HEK293 (cell line): ENCODE measurements around the gene LRRC8E.

Source experiments
- CTCF ChIA-PET: fragments of 350-600 bp; formaldehyde crosslinking; extraction: SDS; loops from one replicate; lab custom pipeline; 2021; ENCODE audit warnings: antibody characterized with exemption; lab: Yijun Ruan, JAX
- POLR2A ChIA-PET: fragments of 300-600 bp; formaldehyde crosslinking; extraction: SDS; loops from one replicate; lab custom pipeline; 2020; ENCODE audit warnings: antibody characterized with exemption, inconsistent platforms; lab: Yijun Ruan, JAX
- H3K27ac ChIP-seq: fragments of 200-500 bp; sonication (Bioruptor generic); 2 replicates; pipeline ENCODE4 v1.5.1; 2014; ENCODE audit warnings: low read depth, low read length, control low read depth, inconsistent platforms; ENCODE audit errors: extremely low read depth
- H3K36me3 ChIP-seq, 2 experiments: fragments of 200-500 bp in 1 of 2; sonication (Bioruptor generic) in 1 of 2; 1 replicate in 1 of 2; 2 replicates in 1 of 2; pipeline ENCODE4 v1.5.1; 2014 to 2017; ENCODE audit warnings: inconsistent platforms in 2 of 2, low read length in 2 of 2; ENCODE audit not compliant: control insufficient read depth in 2 of 2, insufficient read depth in 1 of 2
- H3K4me1 ChIP-seq: fragments of 200-500 bp; sonication (Bioruptor generic); 2 replicates; pipeline ENCODE4 v1.5.1; 2014; ENCODE audit warnings: mild to moderate bottlenecking, low read length, inconsistent platforms; ENCODE audit not compliant: control insufficient read depth, insufficient read depth
- H3K4me3 ChIP-seq: 2 replicates; pipeline ENCODE4 v1.5.1; 2011; ENCODE audit warnings: low read depth, mild to moderate bottlenecking, control low read depth, low read length, moderate library complexity
- H3K9me3 ChIP-seq: fragments of 200-500 bp; sonication (Bioruptor generic); 2 replicates; pipeline ENCODE4 v1.5.1; 2014; ENCODE audit warnings: low read depth, low read length, inconsistent platforms; ENCODE audit not compliant: control insufficient read depth, insufficient read depth
- EGR2 ChIP-seq: fragments of 450-650 bp; formaldehyde crosslinking; IDR thresholded peaks from 2 replicates; pipeline ENCODE4 v1.5.1; 2016; ENCODE audit warnings: low read depth, missing biosample characterization, missing genetic modification characterization
- GLIS2 ChIP-seq: fragments of 450-650 bp; formaldehyde crosslinking; IDR thresholded peaks from 2 replicates; pipeline ENCODE4 v1.5.1; 2016; ENCODE audit warnings: missing biosample characterization, missing genetic modification characterization
- KLF17 ChIP-seq: fragments of 450-650 bp; formaldehyde crosslinking; IDR thresholded peaks from 2 replicates; pipeline ENCODE4 v1.5.1; 2016; ENCODE audit warnings: missing biosample characterization, missing genetic modification characterization
- KLF9 ChIP-seq: fragments of 450-650 bp; formaldehyde crosslinking; IDR thresholded peaks from 2 replicates; pipeline ENCODE4 v1.5.1; 2016; ENCODE audit warnings: missing biosample characterization, missing genetic modification characterization, low read depth
- ZBTB10 ChIP-seq: fragments of 450-650 bp; formaldehyde crosslinking; IDR thresholded peaks from 2 replicates; pipeline ENCODE4 v1.5.1; 2016; ENCODE audit warnings: missing biosample characterization, missing genetic modification characterization
- ZBTB44 ChIP-seq: fragments of 450-650 bp; IDR thresholded peaks from 2 replicates; pipeline ENCODE4 v1.5.1; 2018; ENCODE audit warnings: missing biosample characterization, mild to moderate bottlenecking, missing genetic modification characterization
- ZBTB48 ChIP-seq: fragments of 450-650 bp; formaldehyde crosslinking; IDR thresholded peaks from 2 replicates; pipeline ENCODE4 v1.5.1; 2016; ENCODE audit warnings: missing biosample characterization, missing genetic modification characterization
- ZFHX2 ChIP-seq: fragments of 450-650 bp; formaldehyde crosslinking; conservative IDR thresholded peaks from 2 replicates; pipeline ENCODE4 v1.5.1; 2016; ENCODE audit warnings: missing biosample characterization, missing genetic modification characterization
- ZNF112 ChIP-seq: fragments of 450-650 bp; formaldehyde crosslinking; IDR thresholded peaks from 2 replicates; pipeline ENCODE4 v1.5.0; 2017; ENCODE audit warnings: missing biosample characterization, missing genetic modification characterization
- ZNF138 ChIP-seq: fragments of 450-650 bp; formaldehyde crosslinking; IDR thresholded peaks from 2 replicates; pipeline ENCODE4 v1.5.1; 2016; ENCODE audit warnings: missing biosample characterization, missing genetic modification characterization, borderline replicate concordance
- ZNF335 ChIP-seq: fragments of 450-650 bp; formaldehyde crosslinking; conservative IDR thresholded peaks from 2 replicates; pipeline ENCODE4 v1.5.1; 2016; ENCODE audit warnings: missing biosample characterization, missing genetic modification characterization
- ZNF433 ChIP-seq: fragments of 450-650 bp; formaldehyde crosslinking; IDR thresholded peaks from 2 replicates; pipeline ENCODE4 v1.5.1; 2016; ENCODE audit warnings: missing biosample characterization, missing genetic modification characterization, low read depth
- ZNF514 ChIP-seq: fragments of 450-650 bp; formaldehyde crosslinking; IDR thresholded peaks from 2 replicates; pipeline ENCODE4 v1.5.1; 2016; ENCODE audit warnings: missing biosample characterization, missing genetic modification characterization
- ZNF521 ChIP-seq: fragments of 450-650 bp; formaldehyde crosslinking; IDR thresholded peaks from 2 replicates; pipeline ENCODE4 v1.5.1; 2017; ENCODE audit warnings: missing biosample characterization, mild to moderate bottlenecking, missing genetic modification characterization
- ZNF629 ChIP-seq: fragments of 450-650 bp; formaldehyde crosslinking; IDR thresholded peaks from 2 replicates; pipeline ENCODE4 v1.5.1; 2017; ENCODE audit warnings: missing biosample characterization, missing genetic modification characterization
- ZSCAN23 ChIP-seq: fragments of 450-650 bp; formaldehyde crosslinking; IDR thresholded peaks from 2 replicates; pipeline ENCODE4 v1.5.1; 2016; ENCODE audit warnings: missing biosample characterization, missing genetic modification characterization
- TF ChIP-seq, protein P1 (sequence below): fragments of 450-650 bp; formaldehyde crosslinking; conservative IDR thresholded peaks from 2 replicates; pipeline ENCODE4 v1.5.1; 2016; ENCODE audit warnings: low read depth, missing biosample characterization, missing genetic modification characterization
- TF ChIP-seq, protein P2 (sequence below): fragments of 450-650 bp; formaldehyde crosslinking; IDR thresholded peaks from 2 replicates; pipeline ENCODE4; 2016; ENCODE audit warnings: missing biosample characterization, missing genetic modification characterization

LRRC8E gene

GRCh38 chr19:7895565-7895964, 7.3 kb downstream of the LRRC8E start:
- Histone ChIP-seq H3K9me3 (no peaks in the 10 kb centered on the region), H3K4me3 (no peak overlapping the region), H3K36me3 (peaks cover 3 to 28% of the 10 kb centered on the region in 2 experiments; a peak in 2 of 3 replicates), H3K4me1 (peaks cover 5% of the 10 kb centered on the region; the same call in 1 of the 2 replicates), H3K27ac (no peak overlapping the region)
- ChIA-PET POLR2A (no interaction called here), CTCF (no interaction called here)
- peak; percentile 65 for TF ChIP-seq KLF9 (tag by site-specific recombination)
- TF ChIP-seq ZNF629 (tag by site-specific recombination) = no peak
- TF ChIP-seq ZBTB44 (tag by site-specific recombination) = no peak
- TF ChIP-seq ZNF514 = no peak
- no peak for TF ChIP-seq ZNF112 (tag by site-specific recombination)
- TF ChIP-seq ZNF138 (tag by site-specific recombination) = no peak
- TF ChIP-seq ZBTB10 = no peak
- TF ChIP-seq, protein P1, sequence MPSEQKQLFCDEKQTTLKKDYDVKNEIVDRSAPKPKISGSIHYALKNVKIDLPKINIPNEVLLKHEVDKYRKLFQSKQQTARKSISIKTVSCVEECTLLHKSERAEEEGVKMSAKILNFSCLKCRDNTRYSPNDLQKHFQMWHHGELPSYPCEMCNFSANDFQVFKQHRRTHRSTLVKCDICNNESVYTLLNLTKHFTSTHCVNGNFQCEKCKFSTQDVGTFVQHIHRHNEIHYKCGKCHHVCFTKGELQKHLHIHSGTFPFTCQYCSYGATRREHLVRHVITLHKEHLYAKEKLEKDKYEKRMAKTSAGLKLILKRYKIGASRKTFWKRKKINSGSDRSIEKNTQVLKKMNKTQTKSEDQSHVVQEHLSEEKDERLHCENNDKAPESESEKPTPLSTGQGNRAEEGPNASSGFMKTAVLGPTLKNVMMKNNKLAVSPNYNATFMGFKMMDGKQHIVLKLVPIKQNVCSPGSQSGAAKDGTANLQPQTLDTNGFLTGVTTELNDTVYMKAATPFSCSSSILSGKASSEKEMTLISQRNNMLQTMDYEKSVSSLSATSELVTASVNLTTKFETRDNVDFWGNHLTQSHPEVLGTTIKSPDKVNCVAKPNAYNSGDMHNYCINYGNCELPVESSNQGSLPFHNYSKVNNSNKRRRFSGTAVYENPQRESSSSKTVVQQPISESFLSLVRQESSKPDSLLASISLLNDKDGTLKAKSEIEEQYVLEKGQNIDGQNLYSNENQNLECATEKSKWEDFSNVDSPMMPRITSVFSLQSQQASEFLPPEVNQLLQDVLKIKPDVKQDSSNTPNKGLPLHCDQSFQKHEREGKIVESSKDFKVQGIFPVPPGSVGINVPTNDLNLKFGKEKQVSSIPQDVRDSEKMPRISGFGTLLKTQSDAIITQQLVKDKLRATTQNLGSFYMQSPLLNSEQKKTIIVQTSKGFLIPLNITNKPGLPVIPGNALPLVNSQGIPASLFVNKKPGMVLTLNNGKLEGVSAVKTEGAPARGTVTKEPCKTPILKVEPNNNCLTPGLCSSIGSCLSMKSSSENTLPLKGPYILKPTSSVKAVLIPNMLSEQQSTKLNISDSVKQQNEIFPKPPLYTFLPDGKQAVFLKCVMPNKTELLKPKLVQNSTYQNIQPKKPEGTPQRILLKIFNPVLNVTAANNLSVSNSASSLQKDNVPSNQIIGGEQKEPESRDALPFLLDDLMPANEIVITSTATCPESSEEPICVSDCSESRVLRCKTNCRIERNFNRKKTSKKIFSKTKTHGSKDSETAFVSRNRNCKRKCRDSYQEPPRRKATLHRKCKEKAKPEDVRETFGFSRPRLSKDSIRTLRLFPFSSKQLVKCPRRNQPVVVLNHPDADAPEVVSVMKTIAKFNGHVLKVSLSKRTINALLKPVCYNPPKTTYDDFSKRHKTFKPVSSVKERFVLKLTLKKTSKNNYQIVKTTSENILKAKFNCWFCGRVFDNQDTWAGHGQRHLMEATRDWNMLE (tag by site-specific recombination) = no peak
- TF ChIP-seq GLIS2 (tag by site-specific recombination) = 0 out of 2 replicates have a peak, but pooled peaks have one; percentile 19
- TF ChIP-seq ZNF521 = no peak

DNA sequence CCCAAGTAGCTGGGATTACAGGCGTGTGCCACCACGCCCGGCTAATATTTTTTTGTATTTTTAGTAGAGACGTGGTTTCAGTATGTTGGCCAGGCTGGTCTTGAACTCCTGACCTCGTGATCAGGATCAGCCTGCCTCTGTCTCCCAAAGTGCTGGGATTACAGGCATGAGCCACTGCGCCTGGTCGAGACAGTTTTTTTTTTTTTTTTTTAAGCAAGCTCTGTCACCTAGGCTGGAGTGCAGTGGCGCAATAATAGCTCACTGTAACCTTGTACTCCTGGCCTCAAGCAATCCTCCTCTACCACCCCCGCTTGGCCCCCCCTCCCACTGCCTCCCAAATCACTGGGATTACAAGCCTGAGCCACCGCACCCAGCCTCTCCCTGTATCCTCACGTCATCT, 9.0 kb downstream of the LRRC8E start:
- H3K4me3 ChIP-seq = no peak overlapping the region
- H3K4me1 ChIP-seq = no peaks in the 10 kb centered on the region
- no peaks in the 10 kb centered on the region for H3K9me3 ChIP-seq
- H3K27ac ChIP-seq = no peak overlapping the region
- CTCF ChIA-PET = interaction anchor here (0.6 kb wide), 2 partner anchors 45 to 73 kb away, joined by 3 to 4 read pairs; no protein-coding TSS in a partner anchor
- H3K36me3 ChIP-seq = peaks cover 3 to 34% of the 10 kb centered on the region in 2 experiments; a peak in 2 of 3 replicates
- TF ChIP-seq ZNF335 (tag by site-specific recombination) (no peak), ZFHX2 (tag by site-specific recombination) (0 out of 2 replicates have a peak, but pooled peaks have one; percentile 6), ZSCAN23 (tag by site-specific recombination) (no peak), ZNF433 (tag by site-specific recombination) (no peak), ZBTB48 (no peak), EGR2 (tag by site-specific recombination) (peak; percentile 47; the same call in 1 of the 2 replicates), KLF17 (no peak)
- TF ChIP-seq, protein P2, sequence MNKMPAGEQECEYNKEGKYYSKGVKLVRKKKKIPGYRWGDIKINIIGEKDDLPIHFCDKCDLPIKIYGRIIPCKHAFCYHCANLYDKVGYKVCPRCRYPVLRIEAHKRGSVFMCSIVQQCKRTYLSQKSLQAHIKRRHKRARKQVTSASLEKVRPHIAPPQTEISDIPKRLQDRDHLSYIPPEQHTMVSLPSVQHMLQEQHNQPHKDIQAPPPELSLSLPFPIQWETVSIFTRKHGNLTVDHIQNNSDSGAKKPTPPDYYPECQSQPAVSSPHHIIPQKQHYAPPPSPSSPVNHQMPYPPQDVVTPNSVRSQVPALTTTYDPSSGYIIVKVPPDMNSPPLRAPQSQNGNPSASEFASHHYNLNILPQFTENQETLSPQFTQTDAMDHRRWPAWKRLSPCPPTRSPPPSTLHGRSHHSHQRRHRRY (tag by site-specific recombination) = no peak
- TF ChIP-seq, all 188 proteins: peak for 2
- POLR2A ChIA-PET = interaction anchor here (0.7 to 1.9 kb wide), 3 partner anchors 9 to 23 kb away, joined by 3 to 8 read pairs (median 5); partner anchors contain the start of genes LRRC8E and SNAPC2
